ENCODE data around the gene KAZN.
A peak's percentile ranks its signal among the peaks of the same experiment; 100 is the strongest.

The KAZN gene

GRCh38 chr1:15152318-15153183 is 554.1 kb downstream of the KAZN start:
- peak; percentile 88 to 91 (median 90) for DNase-seq

- DNase-seq, result peak; percentile 78 to 93 (median 85)
These were observed 554.8 kb downstream of the KAZN start, which contains the start of gene TMEM51 for GRCh38 chr1:15153184-15153841. Gene TMEM51, plus strand, starts transcription at chr1:15153747. Its CDS starts 61,341 bp downstream, at chr1:15215088.

- peak; percentile 80 to 92 (median 84) for DNase-seq
These were observed 555.5 kb downstream of the KAZN start for GRCh38 chr1:15153842-15154479.

- peak; percentile 48 to 68 (median 49) for DNase-seq
These were observed 556.1 kb downstream of the KAZN start for GRCh38 chr1:15154480-15155036.

GRCh38 chr1:15155191-15155590 is 556.7 kb downstream of the KAZN start:
- DNase-seq, result no peak

GRCh38 chr1:15155888-15156741 is 557.6 kb downstream of the KAZN start:
- DNase-seq, result no peak

- no peak for DNase-seq
These were observed 558.4 kb downstream of the KAZN start for GRCh38 chr1:15156807-15157380.

- DNase-seq, result no peak
These were observed 559.3 kb downstream of the KAZN start for GRCh38 chr1:15157524-15158399.

- DNase-seq, result peak in 1 of 3 donors; percentile 35
These were observed 560.2 kb downstream of the KAZN start for GRCh38 chr1:15158506-15159165.

- DNase-seq, result no peak
These were observed 560.7 kb downstream of the KAZN start for GRCh38 chr1:15159166-15159555.

GRCh38 chr1:15160626-15161025 is 562.1 kb downstream of the KAZN start:
- no peak for DNase-seq

GRCh38 chr1:15167386-15167785 is 568.9 kb downstream of the KAZN start:
- DNase-seq, result no peak
